Measurements from ENCODE around the gene IL2RA. TPM values are rescaled to one million over a fixed set of nuclear protein-coding genes. Genes with fewer than 3 reads are reported as not detected.
"Not testable (repeated sequence)": the region's sequence is repeated elsewhere in the genome, so short reads cannot be mapped to it uniquely, and the experiment has no call there.

The IL2RA gene
- total and polyA plus RNA-seq, 3 donors from 2014 or later, result 0.62 to 1.0 TPM; not detected in 1

- no peak overlapping the region for H3K27ac ChIP-seq
- no peaks in the 10 kb centered on the region for H3K9me3 ChIP-seq
- intact Hi-C loops (cut with DNase I; ENCODE audit: low total_unique reads), result no loop called here
- WGBS, 2 donors, result 62 to 75% methylated on average over 4 of the region's 4 CpGs
- no peaks in the 10 kb centered on the region for H3K27me3 ChIP-seq
- no peaks in the 10 kb centered on the region for H3K36me3 ChIP-seq (ENCODE audit: low read depth, missing control alignments)
- no peaks in the 10 kb centered on the region for H3K4me1 ChIP-seq
- no peak for DNase-seq
- TF ChIP-seq POLR2A (IDR thresholded peaks at IDR 0.05) (no peak), CTCF (IDR thresholded peaks at IDR 0.05) (no peak)
- H3K4me3 ChIP-seq, result no peak overlapping the region
Observed at GRCh38 chr10:6065835-6066234, 3.7 kb upstream of the IL2RA start.

- no peak overlapping the region for H3K4me3 ChIP-seq
- H3K27me3 ChIP-seq, result no peaks in the 10 kb centered on the region
- H3K36me3 ChIP-seq (ENCODE audit: low read depth, missing control alignments), result no peaks in the 10 kb centered on the region
- no peak for DNase-seq
- no peaks in the 10 kb centered on the region for H3K4me1 ChIP-seq
- 82 to 93% methylated on average over 3 of the region's 3 CpGs for WGBS, 2 donors
- intact Hi-C loops (cut with DNase I; ENCODE audit: low total_unique reads), result no loop called here
- TF ChIP-seq CTCF (IDR thresholded peaks at IDR 0.05) (no peak), POLR2A (IDR thresholded peaks at IDR 0.05) (no peak)
- no peak overlapping the region for H3K27ac ChIP-seq
- no peaks in the 10 kb centered on the region for H3K9me3 ChIP-seq
Observed at GRCh38 chr10:6065406-6065805, 3.2 kb upstream of the IL2RA start.

- H3K27ac ChIP-seq; H3K4me3 ChIP-seq; H3K9me3 ChIP-seq; H3K27me3 ChIP-seq; DNase-seq; intact Hi-C loops (cut with DNase I; ENCODE audit: low total_unique reads); H3K36me3 ChIP-seq (ENCODE audit: low read depth, missing control alignments); H3K4me1 ChIP-seq: not testable (repeated sequence)
- 93 to 97% methylated on average over 3 of the region's 3 CpGs for WGBS, 2 donors
Observed at GRCh38 chr10:6064726-6065125, 2.6 kb upstream of the IL2RA start.

GRCh38 chr10:6064119-6064518 lies 2.0 kb upstream of the IL2RA start:
- no peaks in the 10 kb centered on the region for H3K36me3 ChIP-seq (ENCODE audit: low read depth, missing control alignments)
- no peak for DNase-seq
- 88 to 96% methylated on average over 7 of the region's 7 CpGs for WGBS, 2 donors
- no peaks in the 10 kb centered on the region for H3K4me1 ChIP-seq
- H3K4me3 ChIP-seq, result no peak overlapping the region
- H3K27ac ChIP-seq, result no peak overlapping the region
- H3K9me3 ChIP-seq, result no peaks in the 10 kb centered on the region
- TF ChIP-seq CTCF (IDR thresholded peaks at IDR 0.05) (no peak), POLR2A (IDR thresholded peaks at IDR 0.05) (no peak)
- H3K27me3 ChIP-seq, result no peaks in the 10 kb centered on the region
- intact Hi-C loops (cut with DNase I; ENCODE audit: low total_unique reads), result no loop called here

GRCh38 chr10:6061056-6061455 lies 1.1 kb downstream of the IL2RA start:
- Histone ChIP-seq H3K27ac (no peak overlapping the region), H3K27me3 (no peaks in the 10 kb centered on the region), H3K9me3 (no peaks in the 10 kb centered on the region), H3K4me1 (no peaks in the 10 kb centered on the region), H3K4me3 (no peak overlapping the region), H3K36me3 (ENCODE audit: low read depth, missing control alignments) (no peaks in the 10 kb centered on the region)
- 91 to 94% methylated on average over 8 of the region's 8 CpGs for WGBS, 2 donors
- TF ChIP-seq POLR2A (IDR thresholded peaks at IDR 0.05) (no peak), CTCF (IDR thresholded peaks at IDR 0.05) (no peak)
- no peak for DNase-seq
- intact Hi-C loops (cut with DNase I; ENCODE audit: low total_unique reads), result no loop called here

Measured in testis (tissue), 3 donors.